Measurements from ENCODE around the gene SHCBP1L.

SHCBP1L gene

DNA sequence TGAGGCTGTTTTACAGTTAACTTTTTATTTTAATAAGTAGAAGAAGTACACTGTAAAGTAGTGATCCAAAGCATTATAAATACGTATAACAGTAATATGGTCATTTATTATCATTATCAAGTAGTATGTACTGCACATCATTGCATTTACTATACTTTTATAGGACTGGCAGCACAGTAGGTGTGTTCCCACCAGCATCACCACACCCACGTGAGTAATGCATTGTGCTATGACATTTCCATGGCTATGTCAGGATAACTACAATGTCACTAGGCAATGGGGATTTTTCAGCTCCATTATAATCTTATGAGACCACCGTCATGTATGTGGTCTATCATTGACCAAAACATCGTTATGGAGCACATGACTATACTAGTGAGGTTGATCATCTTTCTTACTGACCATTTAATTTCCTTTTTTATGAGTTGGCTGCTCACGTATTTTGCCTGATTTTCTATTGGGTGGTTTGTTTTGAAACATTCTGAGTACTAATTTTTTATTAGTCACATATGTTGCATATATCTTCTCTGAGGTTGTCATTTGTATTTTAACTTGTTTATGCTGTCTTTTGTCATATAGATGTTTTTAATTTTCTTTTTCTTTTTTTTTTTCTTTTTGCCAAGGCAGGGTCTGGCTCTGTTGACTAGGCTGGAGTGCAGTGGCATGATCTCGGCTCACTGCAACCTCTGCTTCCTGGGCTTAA, 25.3 kb upstream of the SHCBP1L start:
- no peak for DNase-seq (ENCODE audit: extremely low spot score)
- CTCF ChIA-PET, result no interaction called here
- POLR2A ChIA-PET, result no interaction called here
- TF ChIP-seq LEF1 (IDR thresholded peaks at IDR 0.05; ENCODE audit: borderline replicate concordance) (no peak), SUZ12 (IDR thresholded peaks at IDR 0.05) (no peak), ARNT (IDR thresholded peaks at IDR 0.05) (no peak), SP1 (IDR thresholded peaks at IDR 0.05) (no peak), ZNF384 (IDR thresholded peaks at IDR 0.05) (no peak), HDGF (IDR thresholded peaks at IDR 0.05; ENCODE audit: borderline replicate concordance) (no peak), FOXM1 (IDR thresholded peaks at IDR 0.05; ENCODE audit: borderline replicate concordance) (no peak)

DNA sequence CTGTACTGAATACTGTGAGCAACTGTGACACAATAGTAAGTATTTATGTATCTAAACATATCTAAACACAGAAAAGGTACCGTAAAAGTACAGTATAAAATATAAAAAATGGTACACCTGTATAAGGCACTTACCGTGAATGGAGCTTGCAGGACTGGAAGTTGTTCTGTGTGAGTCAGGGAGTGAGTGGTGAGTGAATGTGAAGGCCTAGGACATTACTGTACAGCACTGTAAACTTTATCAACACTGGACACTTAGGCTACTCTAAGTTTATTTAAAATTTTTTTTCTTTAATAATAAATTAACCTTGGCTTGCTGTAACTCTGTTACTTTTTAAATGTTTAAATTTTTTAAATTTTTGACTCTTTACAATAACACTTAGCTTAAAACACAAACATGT, 24.5 kb upstream of the SHCBP1L start:
- no peak for DNase-seq (ENCODE audit: extremely low spot score)
- ChIA-PET CTCF (no interaction called here), POLR2A (no interaction called here)
- TF ChIP-seq L3MBTL2 (conservative IDR thresholded peaks at IDR 0.05), result no peak
- no peak for TF ChIP-seq HDGF (IDR thresholded peaks at IDR 0.05; ENCODE audit: borderline replicate concordance)
- TF ChIP-seq SUZ12 (IDR thresholded peaks at IDR 0.05), result no peak
- TF ChIP-seq FOXA1 (IDR thresholded peaks at IDR 0.05), result no peak
- no peak for TF ChIP-seq SP1 (IDR thresholded peaks at IDR 0.05)
- TF ChIP-seq LEF1 (IDR thresholded peaks at IDR 0.05; ENCODE audit: borderline replicate concordance), result no peak
- TF ChIP-seq TARDBP (IDR thresholded peaks at IDR 0.05), result no peak
- TF ChIP-seq ELF4 (IDR thresholded peaks at IDR 0.05), result no peak
- TF ChIP-seq NFRKB (IDR thresholded peaks at IDR 0.05), result no peak

DNA sequence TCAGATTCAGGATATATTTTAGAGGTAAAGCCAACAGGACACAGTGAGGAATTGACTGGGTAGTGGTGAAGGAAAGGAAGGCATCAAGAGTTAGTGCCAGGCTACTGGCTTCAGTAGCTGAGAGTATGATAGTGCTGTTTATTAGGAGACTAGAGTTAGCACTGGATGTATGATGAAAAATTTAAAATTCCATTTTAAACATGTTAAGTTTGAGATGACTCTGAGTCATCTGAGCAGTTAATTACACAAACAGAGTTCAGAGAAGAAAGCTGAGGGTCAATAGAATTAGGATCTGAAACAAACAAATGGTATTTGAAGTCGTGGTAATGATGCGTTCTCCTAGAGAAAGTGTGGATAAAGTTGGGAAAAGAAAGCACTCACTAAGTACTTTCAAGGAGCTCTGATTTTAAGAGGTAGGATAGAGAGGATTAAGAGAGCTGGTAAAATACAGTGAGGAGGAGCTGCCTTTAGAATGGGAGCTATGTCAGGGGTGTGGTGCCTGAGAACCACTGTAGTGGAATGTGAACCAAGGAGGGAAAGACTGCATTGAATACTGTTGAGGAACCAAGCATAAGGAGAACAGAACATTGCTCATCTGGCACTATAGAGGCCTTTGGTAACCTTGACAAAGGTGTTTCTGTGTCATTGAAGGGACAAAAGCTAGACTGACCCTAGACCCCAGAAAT, 21.7 kb upstream of the SHCBP1L start:
- ChIA-PET POLR2A (no interaction called here), CTCF (interaction anchor here (0.6 to 1.3 kb wide), 3 partner anchors 9 to 549 kb away, joined by 3 to 4 read pairs (median 4); no protein-coding TSS in a partner anchor)

DNA sequence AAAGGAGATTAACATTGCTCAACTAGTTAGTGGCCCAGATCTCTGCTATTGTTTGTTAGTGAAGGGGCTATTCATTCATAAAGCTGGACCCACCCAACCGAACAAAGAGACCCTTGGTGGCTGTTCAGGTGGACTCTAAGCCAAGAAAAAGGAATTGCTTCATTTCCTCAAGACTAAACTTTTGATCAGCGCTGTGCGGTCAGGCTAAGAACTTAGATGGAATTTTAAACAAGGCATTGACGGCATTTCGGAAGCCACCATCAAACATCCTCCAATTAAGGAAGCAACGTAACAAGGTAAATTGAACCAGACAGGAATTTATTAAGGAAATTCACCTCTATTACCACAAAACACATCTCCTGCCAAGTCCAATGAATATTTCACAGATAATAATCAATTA, 19.9 kb upstream of the SHCBP1L start:
- ChIA-PET CTCF (no interaction called here), POLR2A (no interaction called here)
- no peak for TF ChIP-seq SUZ12 (IDR thresholded peaks at IDR 0.05)
- no peak for TF ChIP-seq FOXA1 (IDR thresholded peaks at IDR 0.05)
- no peak for TF ChIP-seq NFRKB (IDR thresholded peaks at IDR 0.05)
- TF ChIP-seq L3MBTL2 (conservative IDR thresholded peaks at IDR 0.05), result no peak
- no peak for TF ChIP-seq ELF4 (IDR thresholded peaks at IDR 0.05)
- no peak for TF ChIP-seq CTBP1 (IDR thresholded peaks at IDR 0.05; ENCODE audit: borderline replicate concordance)
- no peak for TF ChIP-seq SP1 (IDR thresholded peaks at IDR 0.05)
- no peak for TF ChIP-seq BHLHE40 (IDR thresholded peaks at IDR 0.05; ENCODE audit: borderline replicate concordance)
- TF ChIP-seq, protein P1, sequence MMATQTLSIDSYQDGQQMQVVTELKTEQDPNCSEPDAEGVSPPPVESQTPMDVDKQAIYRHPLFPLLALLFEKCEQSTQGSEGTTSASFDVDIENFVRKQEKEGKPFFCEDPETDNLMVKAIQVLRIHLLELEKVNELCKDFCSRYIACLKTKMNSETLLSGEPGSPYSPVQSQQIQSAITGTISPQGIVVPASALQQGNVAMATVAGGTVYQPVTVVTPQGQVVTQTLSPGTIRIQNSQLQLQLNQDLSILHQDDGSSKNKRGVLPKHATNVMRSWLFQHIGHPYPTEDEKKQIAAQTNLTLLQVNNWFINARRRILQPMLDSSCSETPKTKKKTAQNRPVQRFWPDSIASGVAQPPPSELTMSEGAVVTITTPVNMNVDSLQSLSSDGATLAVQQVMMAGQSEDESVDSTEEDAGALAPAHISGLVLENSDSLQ (IDR thresholded peaks at IDR 0.05), result no peak
- no peak for TF ChIP-seq FOXK2 (IDR thresholded peaks at IDR 0.05)
- TF ChIP-seq LEF1 (IDR thresholded peaks at IDR 0.05; ENCODE audit: borderline replicate concordance), result no peak
- no peak for DNase-seq (ENCODE audit: extremely low spot score)

More for the DNA sequence above, 21.7 kb upstream of the SHCBP1L start:
- TF ChIP-seq, protein P1 (IDR thresholded peaks at IDR 0.05), result no peak
- TF ChIP-seq FOXK2 (IDR thresholded peaks at IDR 0.05), result no peak
- DNase-seq (ENCODE audit: extremely low spot score), result no peak

DNA sequence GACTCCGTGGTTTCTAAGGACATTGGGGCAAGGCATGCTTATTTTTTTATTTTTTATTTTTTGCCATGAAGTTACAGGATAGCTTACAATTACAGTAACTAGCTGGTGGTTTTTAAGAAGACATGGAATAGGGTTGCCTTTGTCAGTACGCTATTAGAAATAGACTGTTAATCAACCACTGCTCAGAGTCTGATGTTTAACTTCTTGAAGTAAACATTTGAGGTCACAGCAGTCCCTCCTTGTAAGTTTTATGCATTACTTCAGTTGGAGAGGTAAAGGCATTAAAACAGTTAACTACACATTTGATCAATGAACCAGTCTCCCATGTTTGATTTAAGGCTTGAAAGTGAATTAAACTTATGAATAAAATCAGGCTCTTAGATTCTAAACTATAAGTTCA, 19.3 kb upstream of the SHCBP1L start:
- no peak for TF ChIP-seq NFRKB (IDR thresholded peaks at IDR 0.05)
- no peak for TF ChIP-seq HDGF (IDR thresholded peaks at IDR 0.05; ENCODE audit: borderline replicate concordance)
- no peak for TF ChIP-seq SP1 (IDR thresholded peaks at IDR 0.05)
- TF ChIP-seq CTBP1 (IDR thresholded peaks at IDR 0.05; ENCODE audit: borderline replicate concordance), result no peak
- TF ChIP-seq, protein P1 (IDR thresholded peaks at IDR 0.05), result no peak
- no peak for TF ChIP-seq BHLHE40 (IDR thresholded peaks at IDR 0.05; ENCODE audit: borderline replicate concordance)
- no peak for TF ChIP-seq FOXA1 (IDR thresholded peaks at IDR 0.05)
- POLR2A ChIA-PET, result no interaction called here
- CTCF ChIA-PET, result no interaction called here
- DNase-seq (ENCODE audit: extremely low spot score), result no peak

DNA sequence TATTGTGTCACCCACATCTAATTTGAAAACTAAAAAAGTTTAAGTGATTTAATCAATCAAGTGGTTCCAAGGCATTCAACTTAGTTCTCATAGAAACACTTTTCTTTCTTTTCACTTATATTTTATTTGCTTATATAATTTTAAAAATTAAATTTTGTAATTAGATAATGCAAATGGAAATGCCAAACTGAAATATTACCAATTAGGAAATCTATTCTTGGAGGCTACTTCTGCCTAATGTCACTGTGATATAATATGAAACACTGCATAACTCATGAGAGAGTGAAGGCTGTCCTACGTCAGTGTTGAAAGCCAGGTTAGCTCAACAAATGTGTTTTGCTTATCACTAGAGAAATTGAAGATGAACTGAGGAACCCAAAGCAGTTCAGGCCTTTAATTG, 18.3 kb upstream of the SHCBP1L start:
- TF ChIP-seq HDGF (IDR thresholded peaks at IDR 0.05; ENCODE audit: borderline replicate concordance), result no peak
- TF ChIP-seq FOXM1 (IDR thresholded peaks at IDR 0.05; ENCODE audit: borderline replicate concordance), result no peak
- TF ChIP-seq TARDBP (IDR thresholded peaks at IDR 0.05), result no peak
- TF ChIP-seq FOXA1 (IDR thresholded peaks at IDR 0.05), result no peak
- TF ChIP-seq ELF4 (IDR thresholded peaks at IDR 0.05), result no peak
- TF ChIP-seq L3MBTL2 (conservative IDR thresholded peaks at IDR 0.05), result no peak
- TF ChIP-seq FOXK2 (IDR thresholded peaks at IDR 0.05), result no peak
- no peak for TF ChIP-seq ZNF384 (IDR thresholded peaks at IDR 0.05)
- no peak for TF ChIP-seq CTBP1 (IDR thresholded peaks at IDR 0.05; ENCODE audit: borderline replicate concordance)
- TF ChIP-seq SP1 (IDR thresholded peaks at IDR 0.05), result no peak
- TF ChIP-seq LEF1 (IDR thresholded peaks at IDR 0.05; ENCODE audit: borderline replicate concordance), result no peak
- TF ChIP-seq, protein P1 (IDR thresholded peaks at IDR 0.05), result no peak
- no peak for TF ChIP-seq NFRKB (IDR thresholded peaks at IDR 0.05)
- TF ChIP-seq BHLHE40 (IDR thresholded peaks at IDR 0.05; ENCODE audit: borderline replicate concordance), result no peak
- no peak for TF ChIP-seq SUZ12 (IDR thresholded peaks at IDR 0.05)
- ChIA-PET POLR2A (interaction anchor here (0.8 to 1.0 kb wide), 2 partner anchors 54 to 264 kb away, joined by 3 read pairs; no protein-coding TSS in a partner anchor), CTCF (interaction anchor here (1.4 kb wide), 1 partner anchor 8 kb away, joined by 3 read pairs; no protein-coding TSS in a partner anchor)
- no peak for DNase-seq (ENCODE audit: extremely low spot score)

All from HEK293T (cell line).